ENCODE results near the gene ADGB.
A peak's percentile ranks its signal among the peaks of the same experiment; 100 is the strongest.
"Not testable (repeated sequence)": the region's sequence is repeated elsewhere in the genome, so short reads cannot be mapped to it uniquely, and the experiment has no call there.

Gene ADGB

DNA sequence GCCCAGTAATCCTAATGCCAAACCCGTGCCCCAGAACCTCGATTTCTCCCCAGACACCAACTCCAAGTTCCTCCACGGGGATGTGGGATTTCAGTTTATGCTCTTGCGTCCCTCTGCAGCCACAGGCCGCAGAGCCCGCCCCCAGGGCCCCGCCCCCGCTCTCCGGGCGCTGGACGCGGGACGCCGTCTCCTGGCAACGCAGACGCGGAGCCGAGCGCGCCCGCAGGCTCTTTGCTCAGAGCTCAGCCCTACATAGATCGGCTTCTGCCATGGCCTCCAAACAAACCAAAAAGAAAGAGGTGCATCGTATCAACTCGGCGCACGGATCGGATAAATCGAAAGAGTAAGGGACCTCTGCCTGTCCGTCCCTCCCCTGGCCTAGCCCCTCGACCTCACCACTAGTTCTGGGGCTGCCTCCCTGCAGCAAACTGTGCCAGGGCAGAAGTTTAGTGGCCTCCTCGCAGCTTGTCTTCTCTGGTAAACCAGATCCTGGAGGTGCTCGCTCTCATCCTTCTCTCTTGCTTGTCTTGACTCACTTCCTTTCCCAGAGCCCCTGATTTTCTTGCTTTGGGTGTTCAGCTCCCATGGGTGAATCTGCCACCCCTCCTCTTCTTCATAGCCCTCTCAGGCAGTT, at the start of gene ADGB:
Gene ADGB, plus strand, starts transcription at position 201 of the 634 bp plus-strand sequence. Its CDS starts 69 bp downstream, at position 270.
- peak; percentile 20 for DNase-seq (ENCODE audit: low read depth, low spot score)

DNA sequence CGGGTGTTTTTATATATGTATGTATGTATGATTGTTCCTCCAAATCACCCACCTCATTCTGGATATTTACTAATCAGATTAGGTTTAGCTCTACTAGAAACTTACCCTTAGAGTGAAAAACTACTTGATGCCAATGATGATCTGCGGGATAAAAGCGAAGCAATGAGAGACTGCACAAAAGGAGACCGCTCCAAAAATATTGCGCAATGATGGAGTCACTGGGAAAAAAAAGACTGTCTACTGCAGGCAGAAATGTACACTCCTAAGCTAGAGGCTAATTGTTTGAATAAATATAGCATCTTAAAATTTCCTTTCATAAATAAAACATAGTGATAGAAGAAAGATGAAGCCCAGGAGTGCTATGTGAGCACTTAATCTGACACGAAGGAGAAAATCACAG, 47.9 kb upstream of the ADGB start:
- DNase-seq (ENCODE audit: low read depth, low spot score): no peak

DNA sequence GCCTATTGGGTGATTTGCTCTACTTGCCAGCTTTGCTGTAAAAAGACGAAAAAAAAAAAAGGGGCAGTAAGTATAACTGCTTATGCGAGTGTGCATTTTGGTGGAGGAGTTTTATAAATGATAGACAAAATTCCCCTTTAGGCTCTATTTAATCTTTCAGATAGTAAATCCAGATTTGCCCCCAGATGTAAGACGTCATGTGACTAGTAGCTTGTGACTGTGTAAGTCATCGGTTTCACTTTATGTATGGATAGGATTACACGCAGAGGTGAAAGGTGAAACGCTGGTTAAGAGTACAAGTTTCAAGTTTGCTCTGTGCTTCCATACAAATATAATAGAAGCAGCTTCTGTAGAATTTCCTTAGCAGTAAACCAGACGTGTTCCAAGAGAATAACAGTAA, 47.2 kb upstream of the ADGB start:
- DNase-seq (ENCODE audit: low read depth, low spot score): no peak

DNA sequence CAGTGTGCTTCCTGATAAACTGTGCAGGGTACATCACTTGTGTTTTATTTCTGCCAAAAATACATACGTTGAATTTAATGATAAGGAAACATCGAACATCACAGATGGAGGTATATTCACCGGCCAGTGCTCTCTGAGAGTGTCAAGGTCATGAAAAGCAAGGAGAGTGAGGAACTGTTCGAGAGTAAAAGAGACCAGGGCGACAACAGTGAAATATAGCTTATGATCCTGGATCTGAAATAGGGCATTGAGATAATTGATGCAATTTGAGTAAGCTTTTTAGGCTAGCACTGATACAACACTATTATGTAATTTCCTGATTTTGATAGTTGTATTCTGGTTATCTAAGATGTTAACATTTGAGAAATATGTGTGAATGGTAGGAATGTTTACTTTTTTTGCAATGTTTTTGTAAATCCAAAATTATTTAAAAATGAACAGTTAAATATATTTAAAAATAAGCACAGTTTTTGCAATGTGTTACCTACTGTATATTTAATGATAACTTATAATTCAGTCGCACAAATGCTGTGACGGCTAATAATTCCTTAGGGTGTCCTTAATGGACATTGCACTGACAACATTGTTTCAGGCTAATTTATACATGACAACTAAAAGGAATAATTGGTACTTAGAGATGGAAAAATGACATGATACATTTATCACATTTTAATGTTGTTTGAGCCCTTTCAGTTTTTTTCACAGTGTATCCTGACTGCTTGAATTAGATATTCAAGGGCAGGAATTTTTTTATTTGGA, 45.2 kb upstream of the ADGB start:
- DNase-seq (ENCODE audit: low read depth, low spot score): no peak

DNA sequence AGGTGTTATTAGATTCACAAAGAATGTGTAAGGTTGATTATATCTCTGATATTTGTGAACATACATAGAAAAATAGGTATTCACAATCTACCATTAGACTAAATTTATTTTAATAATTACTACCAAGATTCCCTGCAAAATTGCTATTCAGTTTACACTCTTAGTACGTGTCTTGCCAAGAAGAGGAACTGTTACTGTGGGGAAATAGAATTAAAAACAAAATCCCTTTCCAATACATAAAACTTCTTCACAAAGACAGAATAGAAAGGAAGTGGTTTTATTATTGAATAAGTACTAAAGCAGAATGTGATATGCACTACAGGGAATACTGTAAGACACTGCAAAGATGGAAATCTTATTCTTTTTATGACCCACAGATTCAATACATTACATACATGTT, 38.2 kb upstream of the ADGB start:
- DNase-seq (ENCODE audit: low read depth, low spot score): no peak

DNA sequence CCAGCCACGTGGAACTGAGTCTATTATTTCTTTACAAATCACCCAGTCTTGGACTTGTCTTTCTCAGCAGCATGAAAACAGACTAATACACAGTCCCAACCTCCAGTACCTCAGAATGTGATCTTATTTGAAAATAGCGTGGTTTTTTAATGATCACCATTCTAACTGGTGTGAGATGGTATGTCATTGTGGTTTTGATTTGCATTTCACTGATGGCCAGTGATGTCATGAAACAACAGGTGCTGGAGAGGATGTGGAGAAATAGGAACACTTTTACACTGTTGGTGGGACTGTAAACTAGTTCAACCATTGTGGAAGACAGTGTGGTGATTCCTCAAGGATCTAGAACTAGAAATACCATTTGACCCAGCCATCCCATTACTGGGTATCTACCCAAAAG, 32.1 kb upstream of the ADGB start:
- DNase-seq (ENCODE audit: low read depth, low spot score): not testable (repeated sequence)

DNA sequence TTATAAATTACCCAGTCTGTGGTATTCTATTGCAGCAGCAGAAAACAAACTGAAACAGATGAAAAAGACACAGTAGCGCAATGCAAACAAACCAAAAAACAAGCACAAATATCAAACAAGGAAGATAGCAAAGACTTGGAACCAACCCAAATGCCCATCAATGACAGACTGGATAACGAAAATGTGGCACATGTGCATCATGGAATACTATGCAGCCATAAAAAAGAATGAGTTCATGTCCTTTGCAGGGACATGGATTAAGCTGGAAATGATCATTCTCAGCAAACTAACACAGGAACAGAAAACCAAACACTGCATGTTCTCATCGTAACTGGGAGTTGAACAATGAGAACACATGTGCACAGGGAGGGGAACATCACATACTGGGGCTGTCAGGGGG, 30.2 kb upstream of the ADGB start:
- DNase-seq (ENCODE audit: low read depth, low spot score): not testable (repeated sequence)

DNA sequence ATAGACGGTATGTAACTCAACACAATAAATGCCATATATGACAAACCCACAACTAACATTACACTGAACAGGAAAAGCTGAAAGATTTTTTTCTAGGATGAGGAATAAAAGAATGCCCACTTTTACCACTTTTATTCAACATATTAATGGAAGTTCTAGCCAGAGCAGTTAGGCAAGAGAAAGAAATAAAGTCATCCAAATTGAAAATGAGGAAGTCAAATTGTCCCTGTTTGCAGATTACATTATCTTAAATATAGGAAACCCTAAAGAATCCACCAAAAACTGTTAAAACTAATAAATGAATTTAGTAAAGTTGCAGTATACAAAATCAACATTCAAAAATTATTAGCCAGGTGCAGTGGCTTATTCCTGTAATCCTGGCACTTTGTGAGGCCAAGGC, 24.6 kb upstream of the ADGB start:
- DNase-seq (ENCODE audit: low read depth, low spot score): no peak

DNA sequence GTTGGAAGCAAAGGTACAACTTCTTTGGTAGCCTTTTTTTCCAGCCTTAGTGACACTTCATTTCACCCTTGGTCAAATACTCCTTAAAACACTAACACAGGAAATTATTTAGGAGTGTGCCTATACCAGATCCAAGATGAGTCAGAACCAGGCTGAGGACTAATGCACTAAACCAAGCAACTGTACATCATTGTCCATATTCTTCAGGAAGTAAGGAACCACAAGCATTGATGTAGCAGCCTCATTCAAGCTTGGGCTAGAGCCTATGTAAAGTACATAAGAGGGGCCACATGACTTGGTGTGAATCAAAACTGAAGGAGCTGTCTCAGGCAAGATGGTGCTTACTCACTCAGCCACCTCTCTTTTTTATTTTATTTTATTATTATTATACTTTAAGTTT, 20.7 kb upstream of the ADGB start:
- no peak for DNase-seq (ENCODE audit: low read depth, low spot score)

DNA sequence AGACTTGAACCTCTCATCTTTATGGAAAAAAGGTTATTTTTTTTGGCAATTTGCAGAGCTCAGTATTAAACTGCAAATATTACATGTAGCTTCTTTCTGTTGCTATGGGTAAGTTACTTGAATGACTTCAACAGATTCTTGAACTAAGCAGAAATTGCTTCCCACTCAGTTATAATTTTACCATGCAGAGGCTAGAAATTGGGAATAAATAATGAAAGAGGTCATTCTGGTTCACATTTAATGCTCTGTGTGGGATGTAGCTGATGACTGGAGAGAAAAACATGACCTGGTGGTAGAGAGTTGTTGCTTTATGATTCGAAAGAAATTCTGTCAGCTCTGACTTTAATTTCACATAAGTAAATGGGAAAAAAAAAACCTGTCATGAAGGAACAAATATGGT, 16.8 kb upstream of the ADGB start:
- DNase-seq (ENCODE audit: low read depth, low spot score): no peak

DNA sequence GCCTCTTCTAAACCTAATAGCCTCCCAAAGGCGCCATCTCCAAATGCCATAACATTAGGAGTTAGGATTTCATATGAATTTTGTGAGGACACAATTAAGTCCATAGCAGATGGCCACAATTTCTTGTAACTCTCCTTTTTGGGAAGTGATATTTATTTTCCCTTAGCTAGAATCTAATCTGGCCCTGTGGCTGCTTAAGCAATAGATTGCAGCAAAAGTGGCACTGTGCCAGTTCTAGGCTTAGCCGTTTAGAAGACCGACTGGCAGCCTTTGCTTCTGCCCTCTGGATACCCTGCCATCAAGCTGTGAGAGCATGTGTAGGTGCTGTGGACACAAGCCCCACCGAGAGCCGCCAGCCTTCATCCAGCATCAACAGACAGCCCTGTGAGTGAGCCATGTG, 15.9 kb upstream of the ADGB start:
- DNase-seq (ENCODE audit: low read depth, low spot score): no peak

DNA sequence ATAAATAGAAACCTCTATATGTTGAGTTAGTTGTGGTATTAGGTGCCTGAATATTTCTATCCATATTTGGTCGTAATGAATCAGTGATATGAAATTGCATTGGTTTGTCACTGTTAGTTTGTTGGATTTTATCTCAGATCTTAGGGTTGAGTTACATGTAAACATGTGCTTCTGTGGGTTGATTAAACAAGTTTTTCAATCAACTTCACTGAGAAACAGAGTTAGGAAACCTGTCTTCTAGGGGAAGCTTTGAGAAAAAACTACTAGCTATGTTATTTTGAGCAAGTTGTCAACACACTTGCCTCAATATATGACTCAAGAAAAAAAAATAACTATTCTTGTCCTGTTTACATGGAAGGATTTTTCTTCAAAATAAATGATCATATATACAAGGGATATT, 14.8 kb upstream of the ADGB start:
- DNase-seq (ENCODE audit: low read depth, low spot score): no peak

DNA sequence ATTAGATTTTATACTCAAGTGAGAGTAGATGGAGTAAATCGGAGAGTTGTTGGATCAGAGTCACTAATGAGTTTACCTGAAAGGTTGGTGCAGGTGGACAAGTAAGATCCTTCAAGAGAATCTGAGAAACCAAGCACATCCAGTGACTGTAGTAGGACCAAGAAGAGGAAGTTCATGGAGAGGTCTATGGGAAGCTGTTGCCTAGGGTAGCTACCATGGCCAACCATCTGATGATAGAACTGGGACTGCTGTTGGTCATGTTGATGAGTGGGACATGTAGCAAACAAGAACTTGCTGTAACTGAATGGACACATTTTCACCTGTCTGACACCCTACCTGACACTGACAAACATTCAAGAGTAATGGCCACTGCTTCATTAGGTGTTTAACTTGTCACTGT, 11.3 kb upstream of the ADGB start:
- DNase-seq (ENCODE audit: low read depth, low spot score): no peak

DNA sequence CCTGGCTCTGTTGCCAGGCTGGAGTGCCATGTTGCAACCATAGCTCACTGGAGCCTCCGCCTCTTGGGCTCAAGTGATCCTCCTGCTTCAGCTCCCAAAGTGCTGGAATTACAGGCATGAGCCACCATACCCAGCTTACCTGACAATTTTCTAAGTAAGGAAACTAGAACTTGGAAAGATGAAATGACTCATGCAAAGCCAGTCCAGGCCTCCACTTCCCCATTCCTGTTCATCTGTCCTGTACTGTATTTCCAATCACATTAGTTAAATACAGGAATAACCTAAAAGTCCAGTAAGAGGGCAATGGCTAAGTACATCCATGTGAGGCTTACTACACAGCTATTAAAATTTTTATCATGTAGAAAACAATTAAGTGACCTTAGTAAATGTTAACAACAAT, 8.3 kb upstream of the ADGB start:
- no peak for DNase-seq (ENCODE audit: low read depth, low spot score)

DNA sequence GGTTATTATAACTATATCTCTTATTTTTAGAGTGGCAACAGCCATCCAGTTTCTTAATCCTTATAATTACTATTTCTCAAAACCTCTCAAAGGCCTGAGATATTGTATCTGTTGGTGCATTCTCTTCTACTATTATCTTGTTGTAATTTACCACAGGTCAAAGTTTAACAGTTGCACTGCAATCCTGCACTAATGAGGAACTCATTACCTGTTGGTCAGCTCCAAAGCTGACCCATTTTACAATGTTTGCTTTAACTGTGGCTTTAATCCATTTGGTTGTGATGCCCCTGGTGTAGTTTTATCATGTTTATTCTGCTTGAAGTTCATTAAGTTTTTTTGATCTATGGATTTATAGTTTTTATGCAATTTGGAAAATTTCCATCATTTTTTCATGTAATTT, 6.3 kb upstream of the ADGB start:
- DNase-seq (ENCODE audit: low read depth, low spot score): no peak

DNA sequence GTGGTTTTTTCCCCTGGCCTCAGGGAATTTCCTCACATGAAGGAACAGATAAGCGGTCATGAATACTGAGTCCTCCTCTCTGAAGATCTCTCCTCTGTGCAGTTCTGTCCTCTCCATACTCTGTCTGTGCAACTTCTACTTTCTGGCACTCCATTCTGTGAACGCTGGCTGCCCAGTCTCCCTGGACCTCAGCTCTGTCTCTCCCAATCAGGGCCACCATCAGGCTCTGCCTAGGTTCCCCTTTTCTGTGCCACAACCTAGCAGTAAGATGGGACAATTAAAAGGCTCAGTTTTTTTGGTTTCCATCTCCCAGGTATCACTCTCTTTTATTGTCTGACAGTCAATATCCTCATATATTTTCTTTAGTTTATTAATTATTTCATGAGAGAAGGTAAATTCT, 4.8 kb upstream of the ADGB start:
- no peak for DNase-seq (ENCODE audit: low read depth, low spot score)

DNA sequence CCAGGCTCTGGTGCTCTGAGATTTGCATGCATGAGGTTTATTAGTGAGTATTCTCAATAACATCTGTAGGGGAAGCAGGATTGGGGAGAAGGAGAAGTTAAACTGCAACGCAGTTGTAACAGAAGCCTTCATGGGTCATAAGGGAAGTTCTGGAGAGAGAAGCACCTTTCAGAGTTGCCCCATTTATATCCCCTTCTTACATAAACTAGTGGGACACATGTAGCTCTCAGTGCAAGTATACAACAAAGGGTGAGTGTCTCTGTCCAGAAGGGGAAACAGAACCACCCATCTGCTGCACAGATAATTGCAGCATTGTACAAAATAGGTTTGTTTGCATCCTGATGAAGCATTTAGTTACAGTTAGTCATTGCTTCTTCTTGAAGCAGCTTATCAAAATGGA, 4.3 kb upstream of the ADGB start:
- DNase-seq (ENCODE audit: low read depth, low spot score): no peak

DNA sequence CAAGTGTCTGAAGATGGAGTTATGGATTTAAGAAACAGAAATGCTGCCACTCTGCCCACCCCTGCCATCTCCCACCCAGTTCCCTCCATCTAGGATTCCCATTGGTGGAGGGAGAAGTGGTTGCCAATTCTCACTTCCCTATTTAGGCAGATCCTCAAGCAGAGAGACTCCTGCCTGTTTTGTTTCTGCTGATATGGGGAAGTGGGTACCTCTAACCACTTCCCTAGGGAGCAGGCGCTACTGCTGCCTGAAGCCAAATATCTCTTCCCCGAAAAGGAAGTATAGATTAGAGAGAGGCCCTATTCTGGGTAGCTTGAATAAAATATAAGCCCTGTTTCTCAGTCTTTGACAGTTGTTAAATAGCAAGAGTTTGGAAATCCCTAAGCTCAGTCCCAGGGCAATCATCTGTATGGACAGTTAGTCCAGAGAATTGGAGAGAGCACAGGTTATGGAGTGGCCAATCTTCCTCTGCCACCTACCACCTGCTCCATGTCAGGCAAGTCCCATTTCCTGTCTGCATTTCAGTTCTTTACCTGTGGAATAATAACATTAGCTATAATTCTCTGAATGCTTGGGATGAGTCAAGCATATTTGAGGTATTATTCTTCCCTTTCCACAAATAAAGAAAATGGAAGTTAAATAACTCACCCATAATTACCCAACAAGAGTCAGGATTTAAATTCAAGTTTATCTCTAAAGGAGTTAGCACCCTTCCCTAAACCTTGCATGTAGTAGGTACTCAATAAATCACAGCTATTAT, 2.6 kb upstream of the ADGB start:
- no peak for DNase-seq (ENCODE audit: low read depth, low spot score)

DNA sequence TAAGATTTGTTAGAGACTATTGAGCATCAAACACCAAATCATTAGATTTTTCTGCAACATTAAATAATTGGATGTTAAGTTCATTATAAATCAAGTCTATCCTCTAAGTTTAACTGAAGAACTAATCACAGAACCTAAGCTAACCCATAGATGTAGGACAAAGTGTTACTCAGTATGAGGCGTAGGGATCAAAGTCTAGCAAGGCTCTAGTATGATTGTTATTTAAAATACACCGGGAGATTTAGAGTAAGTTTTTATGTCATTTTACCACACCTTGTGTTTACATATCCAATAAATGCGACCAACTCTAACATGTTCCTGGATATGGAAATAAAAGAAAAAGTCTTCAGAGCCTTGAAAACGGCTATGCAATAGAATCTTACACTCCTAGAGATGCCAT, 2.6 kb downstream of the ADGB start:
- DNase-seq (ENCODE audit: low read depth, low spot score): no peak

DNA sequence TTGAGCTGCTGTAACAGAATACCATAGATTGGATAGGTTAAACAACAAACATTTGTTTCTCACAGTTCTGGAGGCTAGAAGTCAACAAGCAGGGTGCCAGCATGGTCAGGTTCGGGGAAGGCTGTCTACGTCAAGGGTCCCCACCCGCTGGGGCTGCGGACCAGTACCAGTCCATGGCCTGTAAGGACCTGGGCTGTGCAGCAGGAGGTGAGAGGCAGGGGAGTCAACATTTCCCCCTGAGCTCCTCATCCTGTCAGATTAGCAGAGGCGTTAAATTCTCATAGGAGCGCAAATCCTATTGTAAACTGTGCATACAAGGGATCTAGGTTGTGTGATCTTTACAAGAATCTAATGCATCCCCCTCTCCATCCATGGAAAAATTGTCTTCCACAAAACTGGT, 3.8 kb downstream of the ADGB start:
- DNase-seq (ENCODE audit: low read depth, low spot score): no peak

DNA sequence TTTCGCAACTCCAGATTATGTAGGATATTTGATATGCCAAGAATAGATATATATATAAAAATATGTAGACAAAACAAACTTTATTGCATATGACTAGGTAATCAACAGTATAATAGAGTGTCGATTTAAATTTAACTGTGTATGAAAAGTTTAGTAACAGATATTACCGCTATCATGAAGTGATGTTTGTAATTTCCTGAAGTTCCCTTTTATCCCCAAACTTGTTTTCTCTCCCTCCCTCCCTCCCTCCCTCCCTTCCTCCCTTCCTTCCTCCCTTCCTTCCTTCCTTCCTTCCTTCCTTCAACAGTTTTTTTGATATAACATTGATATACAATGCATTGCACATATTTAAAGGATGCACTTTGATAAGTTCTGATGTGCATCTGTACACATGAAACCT, 15.2 kb downstream of the ADGB start:
- no peak for DNase-seq (ENCODE audit: low read depth, low spot score)

DNA sequence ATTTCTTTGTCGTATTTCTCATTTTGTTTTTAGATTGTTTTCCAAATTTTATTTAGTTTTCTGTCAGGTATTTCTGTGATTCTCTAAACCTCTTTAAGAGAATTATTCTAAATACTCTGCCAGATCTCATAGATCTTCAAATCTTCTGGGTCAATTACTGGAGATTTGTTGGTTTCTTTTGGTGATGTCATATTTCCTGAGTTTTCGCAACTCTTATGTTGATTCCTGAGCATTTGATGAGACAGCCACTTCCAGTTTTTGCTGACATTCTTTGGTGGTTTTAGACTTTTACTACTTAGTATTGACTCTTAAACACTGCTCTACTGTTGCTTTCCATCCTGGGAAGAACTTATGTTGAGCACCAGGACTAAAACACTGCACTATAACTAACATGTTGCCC, 21.9 kb downstream of the ADGB start:
- no peak for DNase-seq (ENCODE audit: low read depth, low spot score)

DNA sequence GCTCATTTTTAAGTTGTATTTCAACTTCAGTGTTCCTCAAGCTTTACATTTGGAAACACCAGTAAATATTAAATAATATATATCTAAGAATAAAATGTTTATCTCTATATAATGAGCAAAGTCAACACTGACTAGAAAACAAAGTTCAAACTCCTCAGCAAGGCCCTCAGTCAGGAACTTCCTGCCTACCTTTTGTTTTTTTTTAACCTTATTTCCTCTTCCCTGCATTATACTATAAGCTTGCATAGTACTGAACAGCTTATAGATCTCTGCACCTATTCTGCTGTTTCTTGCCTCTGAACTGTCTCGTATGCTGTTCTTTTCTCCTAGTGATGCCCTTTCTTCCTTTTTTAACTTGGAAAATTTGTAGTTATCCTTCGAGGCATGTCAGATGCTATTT, 29.6 kb downstream of the ADGB start:
- DNase-seq (ENCODE audit: low read depth, low spot score): no peak

All from iPS DF 19.7 (cell line).